ENCODE results near the gene RASA1. TPM values are rescaled to one million over a fixed set of nuclear protein-coding genes. Genes with fewer than 3 reads are reported as not detected.

Gene RASA1
- total and polyA plus RNA-seq, 9 of the 15 experiments (the other 6 are each of a cell fraction or from before 2014, with no cell fraction given): 3.2 to 17.3 (median 9.2) TPM

DNA sequence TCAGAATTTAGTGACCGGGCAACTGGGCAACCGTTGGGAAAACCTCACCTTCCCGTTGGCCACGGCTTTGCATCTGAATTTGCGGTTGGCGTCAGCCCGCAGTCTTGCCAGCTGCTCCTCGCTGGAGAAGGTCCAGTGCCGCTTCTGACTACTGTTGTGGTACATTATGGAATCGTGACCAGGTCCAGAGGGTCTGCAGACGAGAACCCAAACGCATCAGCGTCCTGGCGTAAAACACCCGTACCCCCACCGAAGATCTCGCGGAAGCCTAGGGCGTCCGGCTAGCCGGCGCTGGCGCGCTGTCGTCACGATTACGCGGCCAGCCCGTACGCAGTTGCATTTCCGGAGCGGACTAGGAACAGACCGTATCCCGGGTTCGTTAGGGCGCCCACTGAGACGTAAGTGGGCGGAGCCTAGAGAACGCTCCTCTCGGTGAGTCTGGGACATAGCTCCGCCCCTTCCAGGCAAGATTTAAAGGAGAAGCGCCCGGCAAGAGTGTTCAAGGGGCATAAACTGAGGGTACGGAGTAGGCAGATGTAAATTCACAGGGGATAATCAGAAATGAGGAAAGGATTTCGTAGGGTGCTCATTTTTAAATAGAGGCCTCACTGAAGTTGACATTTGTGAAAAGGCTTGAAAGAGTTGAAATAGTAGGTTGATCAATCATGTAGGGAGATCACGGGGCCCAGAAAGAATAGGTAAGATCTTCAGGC, 145.1 kb downstream of the RASA1 start, which contains the start of gene CCNH:
Gene CCNH, minus strand, starts transcription at position 301 of the 713 bp plus-strand sequence. Its CDS starts 136 bp downstream, at position 165.
- in situ Hi-C loops (cut with MboI) (no loop called here), intact Hi-C loops (cut with micrococcal nuclease) (loop anchor here (2.0 to 10.0 kb wide), 3 partner anchors 146 to 1282 kb away; partner anchors contain the start of gene RASA1)
- DNase-seq (ENCODE audit: extremely low read depth in 1 of 4, low spot score in 3 of 4) (peak; percentile 94 to 99 (median 95)), FAIRE-seq (peak; percentile 99), ATAC-seq (peak; percentile 98)
- Histone ChIP-seq H3K9me1 (ENCODE audit: control insufficient read depth, insufficient read depth, low read length) (no peaks in the 10 kb centered on the region), H3K79me2 (ENCODE audit: control insufficient read depth, insufficient read depth, low read length) (peaks cover 54% of the 10 kb centered on the region), H2AFZ (ENCODE audit: low read depth, low read length) (peak within 1 kb of the TSS; percentile 96), H4K20me1 (replicated peaks; ENCODE audit: control insufficient read depth, insufficient read depth, low read length) (no peaks in the 10 kb centered on the region; the same call in 1 of the 2 replicates), H3K4me1 (replicated peaks in 1 of 2; ENCODE audit: control insufficient read depth in 2 of 2, insufficient read depth in 2 of 2, low read length in 2 of 2) (peaks cover 0 to 6% of the 10 kb centered on the region in 2 experiments; a peak in 2 of 5 replicates), H3K9ac (ENCODE audit: insufficient read depth in 1 of 2, low read depth in 2 of 2, low read length in 2 of 2) (peak within 1 kb of the TSS; percentile 97 to 98), H3K9me3 (replicated peaks; ENCODE audit: control insufficient read depth, insufficient read depth, low read depth, low read length) (no peaks in the 10 kb centered on the region), H3K27me3 (ENCODE audit: control insufficient read depth in 2 of 2, insufficient read depth in 2 of 2, low read length in 2 of 2) (no peaks in the 10 kb centered on the region), H3K4me2 (ENCODE audit: insufficient read depth, low read length) (peak within 1 kb of the TSS; percentile 100), H3K4me3 (peak within 1 kb of the TSS; percentile 98), H3K27ac (ENCODE audit: extremely low read depth, low read depth, low read length) (peak within 1 kb of the TSS; percentile 98), H3K36me3 (ENCODE audit: control insufficient read depth, insufficient read depth, low read length) (peaks cover 40% of the 10 kb centered on the region)
- CTCF ChIA-PET (ENCODE audit: low intra/inter-chr PET ratio): no interaction called here
- no TSS peak for BruUV-seq (replicated peaks)
- WGBS (ENCODE audit: insufficient coverage, low coverage, missing lambda C conversion rate): under 1% methylated on average over 46 of the region's 46 CpGs
- POLR2A ChIA-PET: interaction anchor here (0.6 to 2.6 kb wide), 7 partner anchors 9 to 1280 kb away, joined by 3 to 11 read pairs (median 3); no protein-coding TSS in a partner anchor
- TF ChIP-seq, protein P1, sequence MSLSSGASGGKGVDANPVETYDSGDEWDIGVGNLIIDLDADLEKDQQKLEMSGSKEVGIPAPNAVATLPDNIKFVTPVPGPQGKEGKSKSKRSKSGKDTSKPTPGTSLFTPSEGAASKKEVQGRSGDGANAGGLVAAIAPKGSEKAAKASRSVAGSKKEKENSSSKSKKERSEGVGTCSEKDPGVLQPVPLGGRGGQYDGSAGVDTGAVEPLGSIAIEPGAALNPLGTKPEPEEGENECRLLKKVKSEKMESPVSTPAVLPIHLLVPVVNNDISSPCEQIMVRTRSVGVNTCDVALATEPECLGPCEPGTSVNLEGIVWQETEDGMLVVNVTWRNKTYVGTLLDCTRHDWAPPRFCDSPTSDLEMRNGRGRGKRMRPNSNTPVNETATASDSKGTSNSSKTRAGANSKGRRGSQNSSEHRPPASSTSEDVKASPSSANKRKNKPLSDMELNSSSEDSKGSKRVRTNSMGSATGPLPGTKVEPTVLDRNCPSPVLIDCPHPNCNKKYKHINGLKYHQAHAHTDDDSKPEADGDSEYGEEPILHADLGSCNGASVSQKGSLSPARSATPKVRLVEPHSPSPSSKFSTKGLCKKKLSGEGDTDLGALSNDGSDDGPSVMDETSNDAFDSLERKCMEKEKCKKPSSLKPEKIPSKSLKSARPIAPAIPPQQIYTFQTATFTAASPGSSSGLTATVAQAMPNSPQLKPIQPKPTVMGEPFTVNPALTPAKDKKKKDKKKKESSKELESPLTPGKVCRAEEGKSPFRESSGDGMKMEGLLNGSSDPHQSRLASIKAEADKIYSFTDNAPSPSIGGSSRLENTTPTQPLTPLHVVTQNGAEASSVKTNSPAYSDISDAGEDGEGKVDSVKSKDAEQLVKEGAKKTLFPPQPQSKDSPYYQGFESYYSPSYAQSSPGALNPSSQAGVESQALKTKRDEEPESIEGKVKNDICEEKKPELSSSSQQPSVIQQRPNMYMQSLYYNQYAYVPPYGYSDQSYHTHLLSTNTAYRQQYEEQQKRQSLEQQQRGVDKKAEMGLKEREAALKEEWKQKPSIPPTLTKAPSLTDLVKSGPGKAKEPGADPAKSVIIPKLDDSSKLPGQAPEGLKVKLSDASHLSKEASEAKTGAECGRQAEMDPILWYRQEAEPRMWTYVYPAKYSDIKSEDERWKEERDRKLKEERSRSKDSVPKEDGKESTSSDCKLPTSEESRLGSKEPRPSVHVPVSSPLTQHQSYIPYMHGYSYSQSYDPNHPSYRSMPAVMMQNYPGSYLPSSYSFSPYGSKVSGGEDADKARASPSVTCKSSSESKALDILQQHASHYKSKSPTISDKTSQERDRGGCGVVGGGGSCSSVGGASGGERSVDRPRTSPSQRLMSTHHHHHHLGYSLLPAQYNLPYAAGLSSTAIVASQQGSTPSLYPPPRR (CRISPR knock-in tag; IDR thresholded peaks at IDR 0.05; ENCODE audit: borderline replicate concordance): no peak
- TF ChIP-seq ZNF431 (CRISPR knock-in tag; IDR thresholded peaks at IDR 0.05) (no peak), ESRRA (IDR thresholded peaks at IDR 0.05; ENCODE audit: borderline replicate concordance, low read depth) (peak; percentile 32; the same call in 1 of the 2 replicates), TOE1 (IDR thresholded peaks at IDR 0.05; ENCODE audit: borderline replicate concordance) (peak; percentile 77), TOE1 (CRISPR knock-in tag; IDR thresholded peaks at IDR 0.05; ENCODE audit: borderline replicate concordance, low read depth) (no peak), NR3C1 (CRISPR knock-in tag; IDR thresholded peaks at IDR 0.05) (no peak), MYC (IDR thresholded peaks at IDR 0.05; ENCODE audit: low read depth, low read length) (peak; percentile 49; the same call in 1 of the 2 replicates), MYC (CRISPR knock-in tag; IDR thresholded peaks at IDR 0.05; ENCODE audit: borderline replicate concordance, low read depth) (no peak), HMGN3 (IDR thresholded peaks at IDR 0.05; ENCODE audit: borderline replicate concordance, extremely low read depth, insufficient read length, low read depth, low read length) (peak; percentile 19), EHMT2 (IDR thresholded peaks at IDR 0.05) (no peak), NRF1 (conservative IDR thresholded peaks at IDR 0.05 in 1 of 2, IDR thresholded peaks at IDR 0.05 in 1 of 2) (peak; percentile 80 to 83)
- TF ChIP-seq, protein P2, sequence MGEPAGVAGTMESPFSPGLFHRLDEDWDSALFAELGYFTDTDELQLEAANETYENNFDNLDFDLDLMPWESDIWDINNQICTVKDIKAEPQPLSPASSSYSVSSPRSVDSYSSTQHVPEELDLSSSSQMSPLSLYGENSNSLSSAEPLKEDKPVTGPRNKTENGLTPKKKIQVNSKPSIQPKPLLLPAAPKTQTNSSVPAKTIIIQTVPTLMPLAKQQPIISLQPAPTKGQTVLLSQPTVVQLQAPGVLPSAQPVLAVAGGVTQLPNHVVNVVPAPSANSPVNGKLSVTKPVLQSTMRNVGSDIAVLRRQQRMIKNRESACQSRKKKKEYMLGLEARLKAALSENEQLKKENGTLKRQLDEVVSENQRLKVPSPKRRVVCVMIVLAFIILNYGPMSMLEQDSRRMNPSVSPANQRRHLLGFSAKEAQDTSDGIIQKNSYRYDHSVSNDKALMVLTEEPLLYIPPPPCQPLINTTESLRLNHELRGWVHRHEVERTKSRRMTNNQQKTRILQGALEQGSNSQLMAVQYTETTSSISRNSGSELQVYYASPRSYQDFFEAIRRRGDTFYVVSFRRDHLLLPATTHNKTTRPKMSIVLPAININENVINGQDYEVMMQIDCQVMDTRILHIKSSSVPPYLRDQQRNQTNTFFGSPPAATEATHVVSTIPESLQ (CRISPR knock-in tag; IDR thresholded peaks at IDR 0.05): no peak

All from K562 (cell line).